GM15510 (cell line): Measurements from ENCODE around the gene FANCE.

Experiments used
- POLR2A ChIP-seq: IDR thresholded peaks from 3 replicates; pipeline ENCODE4 v1.6.1; 2011; ENCODE audit warnings: borderline replicate concordance; ENCODE audit not compliant: insufficient read length; ENCODE audit errors: extremely low read depth

Gene FANCE

GRCh38 chr6:35471836-35472345 is 19.8 kb downstream of the FANCE start:
- TF ChIP-seq POLR2A: peak; percentile 4

- TF ChIP-seq POLR2A: no peak
Observed at GRCh38 chr6:35473075-35473849, 21.1 kb downstream of the FANCE start.

GRCh38 chr6:35473850-35474130 is 21.7 kb downstream of the FANCE start:
- TF ChIP-seq POLR2A: no peak

- TF ChIP-seq POLR2A: peak; percentile 4
Observed at GRCh38 chr6:35474131-35474941, 22.2 kb downstream of the FANCE start.

GRCh38 chr6:35474942-35475570 is 22.9 kb downstream of the FANCE start:
- TF ChIP-seq POLR2A: no peak

- TF ChIP-seq POLR2A: no peak
Observed at GRCh38 chr6:35475573-35475972, 23.4 kb downstream of the FANCE start.

GRCh38 chr6:35476004-35476403 is 23.9 kb downstream of the FANCE start:
- TF ChIP-seq POLR2A: no peak

GRCh38 chr6:35477028-35477427 is 24.9 kb downstream of the FANCE start:
- no peak for TF ChIP-seq POLR2A

- TF ChIP-seq POLR2A: no peak
Observed at GRCh38 chr6:35477551-35478179, 25.5 kb downstream of the FANCE start.

GRCh38 chr6:35478259-35478658 is 26.1 kb downstream of the FANCE start:
- no peak for TF ChIP-seq POLR2A

GRCh38 chr6:35480176-35480575 is 28.0 kb downstream of the FANCE start:
- no peak for TF ChIP-seq POLR2A

GRCh38 chr6:35481226-35481625 is 29.1 kb downstream of the FANCE start:
- no peak for TF ChIP-seq POLR2A

GRCh38 chr6:35483062-35483461 is 30.9 kb downstream of the FANCE start:
- no peak for TF ChIP-seq POLR2A

- no peak for TF ChIP-seq POLR2A
Observed at GRCh38 chr6:35483490-35483889, 31.4 kb downstream of the FANCE start.

- no peak for TF ChIP-seq POLR2A
Observed at GRCh38 chr6:35483893-35484645, 31.9 kb downstream of the FANCE start.

- no peak for TF ChIP-seq POLR2A
Observed at GRCh38 chr6:35484921-35485392, 32.8 kb downstream of the FANCE start.
